Measurements from ENCODE around the gene AAK1. TPM values are rescaled to one million over a fixed set of nuclear protein-coding genes. Genes with fewer than 3 reads are reported as not detected.

AAK1 gene
- total and polyA plus RNA-seq, 10 of the 15 experiments (the other 5 are each of a cell fraction or from before 2014, with no cell fraction given): 2.9 to 41.4 (median 17.5) TPM

DNA sequence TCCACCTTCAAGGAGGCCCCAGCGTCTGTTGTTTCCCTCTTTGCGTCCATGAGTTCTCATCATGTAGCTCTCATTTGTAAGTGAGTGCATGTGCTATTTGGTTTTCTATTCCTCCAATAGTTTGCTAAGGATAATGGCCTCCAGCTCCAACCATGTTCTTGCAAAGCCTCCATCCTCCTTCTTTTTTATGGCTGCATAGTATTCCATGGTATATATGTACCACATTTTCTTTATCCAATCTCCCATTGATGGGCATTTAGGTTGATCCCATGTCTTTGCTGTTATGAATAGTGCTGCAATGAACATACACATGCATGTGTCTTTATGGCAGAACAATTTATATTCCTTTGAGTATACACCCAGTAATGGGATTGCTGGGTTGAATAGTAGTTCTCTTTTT lies 133.3 kb downstream of the AAK1 start (continued):
- TF ChIP-seq, protein P1, sequence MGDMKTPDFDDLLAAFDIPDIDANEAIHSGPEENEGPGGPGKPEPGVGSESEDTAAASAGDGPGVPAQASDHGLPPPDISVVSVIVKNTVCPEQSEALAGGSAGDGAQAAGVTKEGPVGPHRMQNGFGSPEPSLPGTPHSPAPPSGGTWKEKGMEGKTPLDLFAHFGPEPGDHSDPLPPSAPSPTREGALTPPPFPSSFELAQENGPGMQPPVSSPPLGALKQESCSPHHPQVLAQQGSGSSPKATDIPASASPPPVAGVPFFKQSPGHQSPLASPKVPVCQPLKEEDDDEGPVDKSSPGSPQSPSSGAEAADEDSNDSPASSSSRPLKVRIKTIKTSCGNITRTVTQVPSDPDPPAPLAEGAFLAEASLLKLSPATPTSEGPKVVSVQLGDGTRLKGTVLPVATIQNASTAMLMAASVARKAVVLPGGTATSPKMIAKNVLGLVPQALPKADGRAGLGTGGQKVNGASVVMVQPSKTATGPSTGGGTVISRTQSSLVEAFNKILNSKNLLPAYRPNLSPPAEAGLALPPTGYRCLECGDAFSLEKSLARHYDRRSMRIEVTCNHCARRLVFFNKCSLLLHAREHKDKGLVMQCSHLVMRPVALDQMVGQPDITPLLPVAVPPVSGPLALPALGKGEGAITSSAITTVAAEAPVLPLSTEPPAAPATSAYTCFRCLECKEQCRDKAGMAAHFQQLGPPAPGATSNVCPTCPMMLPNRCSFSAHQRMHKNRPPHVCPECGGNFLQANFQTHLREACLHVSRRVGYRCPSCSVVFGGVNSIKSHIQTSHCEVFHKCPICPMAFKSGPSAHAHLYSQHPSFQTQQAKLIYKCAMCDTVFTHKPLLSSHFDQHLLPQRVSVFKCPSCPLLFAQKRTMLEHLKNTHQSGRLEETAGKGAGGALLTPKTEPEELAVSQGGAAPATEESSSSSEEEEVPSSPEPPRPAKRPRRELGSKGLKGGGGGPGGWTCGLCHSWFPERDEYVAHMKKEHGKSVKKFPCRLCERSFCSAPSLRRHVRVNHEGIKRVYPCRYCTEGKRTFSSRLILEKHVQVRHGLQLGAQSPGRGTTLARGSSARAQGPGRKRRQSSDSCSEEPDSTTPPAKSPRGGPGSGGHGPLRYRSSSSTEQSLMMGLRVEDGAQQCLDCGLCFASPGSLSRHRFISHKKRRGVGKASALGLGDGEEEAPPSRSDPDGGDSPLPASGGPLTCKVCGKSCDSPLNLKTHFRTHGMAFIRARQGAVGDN (IDR thresholded peaks at IDR 0.05): no peak
- TF ChIP-seq BACH1 (IDR thresholded peaks at IDR 0.05; ENCODE audit: borderline replicate concordance) (no peak), RAD21 (IDR thresholded peaks at IDR 0.05; ENCODE audit: insufficient read depth, low read depth, low read length) (no peak), SUZ12 (IDR thresholded peaks at IDR 0.05; ENCODE audit: unreplicated experiment) (no peak)

DNA sequence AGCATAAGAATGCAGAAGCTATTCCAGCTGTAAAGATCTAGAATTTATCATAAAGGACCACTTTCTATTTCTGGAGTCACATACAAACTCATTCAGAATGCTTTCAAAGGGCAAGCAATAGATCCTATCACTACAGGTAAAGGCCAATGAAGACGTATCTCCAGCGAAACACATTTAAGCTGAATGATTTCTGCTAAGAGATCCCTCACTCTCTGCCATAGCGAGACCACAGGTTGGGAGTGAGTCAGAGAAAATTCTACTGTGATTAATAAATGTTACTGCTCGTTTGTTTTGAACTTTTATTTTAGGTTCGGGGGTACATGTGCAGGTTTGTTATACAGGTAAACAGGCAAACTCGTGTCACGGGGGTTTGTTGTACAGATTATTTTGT lies 133.8 kb downstream of the AAK1 start:
- in situ Hi-C loops (cut with MboI): no loop called here
- ChIA-PET CTCF (interaction anchor here (1.2 to 1.8 kb wide), 2 partner anchors 55 to 205 kb away, joined by 3 to 4 read pairs; no protein-coding TSS in a partner anchor), SMC1A (ENCODE audit: uncharacterized antibody, unreplicated experiment) (interaction anchor here (0.8 to 0.9 kb wide), 2 partner anchors 10 to 134 kb away, joined by 3 to 4 read pairs; no protein-coding TSS in a partner anchor), POLR2A (no interaction called here), RAD21 (ENCODE audit: unreplicated experiment) (no interaction called here)
- intact Hi-C loops (cut with micrococcal nuclease; ENCODE audit: unreplicated experiment): no loop called here
- TF ChIP-seq MEF2A (IDR thresholded peaks at IDR 0.05; ENCODE audit: insufficient read depth, low read depth, low read length) (no peak), NFIC (IDR thresholded peaks at IDR 0.05; ENCODE audit: low read depth, low read length) (no peak), NFYB (IDR thresholded peaks at IDR 0.05; ENCODE audit: insufficient read depth, low read depth, low read length) (no peak), IKZF2 (IDR thresholded peaks at IDR 0.05) (no peak), POLR2AphosphoS5 (IDR thresholded peaks at IDR 0.05; ENCODE audit: low read length) (no peak), SP1 (IDR thresholded peaks at IDR 0.05; ENCODE audit: low read depth, low read length) (no peak), NBN (IDR thresholded peaks at IDR 0.05) (no peak)
- TF ChIP-seq, protein P2, sequence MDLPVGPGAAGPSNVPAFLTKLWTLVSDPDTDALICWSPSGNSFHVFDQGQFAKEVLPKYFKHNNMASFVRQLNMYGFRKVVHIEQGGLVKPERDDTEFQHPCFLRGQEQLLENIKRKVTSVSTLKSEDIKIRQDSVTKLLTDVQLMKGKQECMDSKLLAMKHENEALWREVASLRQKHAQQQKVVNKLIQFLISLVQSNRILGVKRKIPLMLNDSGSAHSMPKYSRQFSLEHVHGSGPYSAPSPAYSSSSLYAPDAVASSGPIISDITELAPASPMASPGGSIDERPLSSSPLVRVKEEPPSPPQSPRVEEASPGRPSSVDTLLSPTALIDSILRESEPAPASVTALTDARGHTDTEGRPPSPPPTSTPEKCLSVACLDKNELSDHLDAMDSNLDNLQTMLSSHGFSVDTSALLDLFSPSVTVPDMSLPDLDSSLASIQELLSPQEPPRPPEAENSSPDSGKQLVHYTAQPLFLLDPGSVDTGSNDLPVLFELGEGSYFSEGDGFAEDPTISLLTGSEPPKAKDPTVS (IDR thresholded peaks at IDR 0.05; ENCODE audit: low read depth, low read length): no peak
- TF ChIP-seq, protein P3, sequence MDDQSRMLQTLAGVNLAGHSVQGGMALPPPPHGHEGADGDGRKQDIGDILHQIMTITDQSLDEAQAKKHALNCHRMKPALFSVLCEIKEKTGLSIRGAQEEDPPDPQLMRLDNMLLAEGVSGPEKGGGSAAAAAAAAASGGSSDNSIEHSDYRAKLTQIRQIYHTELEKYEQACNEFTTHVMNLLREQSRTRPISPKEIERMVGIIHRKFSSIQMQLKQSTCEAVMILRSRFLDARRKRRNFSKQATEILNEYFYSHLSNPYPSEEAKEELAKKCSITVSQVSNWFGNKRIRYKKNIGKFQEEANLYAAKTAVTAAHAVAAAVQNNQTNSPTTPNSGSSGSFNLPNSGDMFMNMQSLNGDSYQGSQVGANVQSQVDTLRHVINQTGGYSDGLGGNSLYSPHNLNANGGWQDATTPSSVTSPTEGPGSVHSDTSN (IDR thresholded peaks at IDR 0.05; ENCODE audit: insufficient replicate concordance, low read depth, low read length): no peak
- no peaks in the 10 kb centered on the region for H3K27me3 ChIP-seq (replicated peaks in 1 of 2; ENCODE audit: control insufficient read depth in 2 of 2, insufficient read depth in 2 of 2, low read length in 1 of 2)
- no peak overlapping the region for H3K27ac ChIP-seq (ENCODE audit: control insufficient read depth, insufficient read depth)
- no peak overlapping the region for H2AFZ ChIP-seq (ENCODE audit: control insufficient read depth, low read depth, low read length)
- H3K4me1 ChIP-seq (ENCODE audit: control insufficient read depth, insufficient read depth, low read length): peaks cover 3% of the 10 kb centered on the region; the same call in 1 of the 2 replicates
- no peak overlapping the region for H3K4me3 ChIP-seq
- no peaks in the 10 kb centered on the region for H4K20me1 ChIP-seq (ENCODE audit: control insufficient read depth, insufficient read depth)
- over 99% methylated on average over 7 of the region's 7 CpGs for WGBS (ENCODE audit: insufficient coverage, insufficient replicate concordance, low lambda C conversion rate, missing lambda C conversion rate)
- H3K79me2 ChIP-seq (ENCODE audit: control insufficient read depth, insufficient read depth, low read length): no peaks in the 10 kb centered on the region
- H3K9me3 ChIP-seq (replicated peaks; ENCODE audit: control insufficient read depth, insufficient read depth, low read length): no peaks in the 10 kb centered on the region
- no peak for DNase-seq (ENCODE audit: low read depth, low spot score)
- ATAC-seq: no peak
- BruUV-seq (replicated peaks): no TSS peak
- no peak for FAIRE-seq
- peaks cover 10 to 25% of the 10 kb centered on the region in 2 experiments for H3K36me3 ChIP-seq (ENCODE audit: control insufficient read depth in 2 of 2, insufficient read depth in 2 of 2, low read length in 1 of 2)
- no peak overlapping the region for H3K4me2 ChIP-seq (ENCODE audit: control insufficient read depth, insufficient read depth)
- no peak overlapping the region for H3K9ac ChIP-seq (ENCODE audit: control insufficient read depth, insufficient read depth, low read length)

All from GM12878 (cell line).